ENCODE measurements around the gene GGCX. TPM values are rescaled to one million over a fixed set of nuclear protein-coding genes. Genes with fewer than 3 reads are reported as not detected.
A peak's percentile ranks its signal among the peaks of the same experiment; 100 is the strongest.

Gene GGCX
- total and polyA plus RNA-seq, 9 of the 15 experiments (the other 6 are each of a cell fraction or from before 2014, with no cell fraction given), result 14.4 to 47.1 (median 28.1) TPM

GRCh38 chr2:85560812-85561279 is 447 bp downstream of the GGCX start:
- Histone ChIP-seq H3K36me3 (ENCODE audit: control insufficient read depth, insufficient read depth, low read length) (peaks cover 30% of the 10 kb centered on the region), H3K9me3 (replicated peaks; ENCODE audit: control insufficient read depth, insufficient read depth, low read depth, low read length) (no peaks in the 10 kb centered on the region), H3K9me1 (ENCODE audit: control insufficient read depth, insufficient read depth, low read length) (peaks cover 3% of the 10 kb centered on the region), H2AFZ (ENCODE audit: low read depth, low read length) (peak overlapping the region; percentile 100), H3K4me1 (replicated peaks in 1 of 2; ENCODE audit: control insufficient read depth in 2 of 2, insufficient read depth in 2 of 2, low read length in 2 of 2) (peaks cover 18 to 26% of the 10 kb centered on the region in 2 experiments), H4K20me1 (replicated peaks; ENCODE audit: control insufficient read depth, insufficient read depth, low read length) (no peaks in the 10 kb centered on the region), H3K4me3 (peak overlapping the region; percentile 79), H3K79me2 (ENCODE audit: control insufficient read depth, insufficient read depth, low read length) (peaks cover 35% of the 10 kb centered on the region), H3K27ac (ENCODE audit: extremely low read depth, low read depth, low read length) (peak overlapping the region; percentile 95; the same call in 2 of the 3 replicates), H3K4me2 (ENCODE audit: insufficient read depth, low read length) (peak overlapping the region; percentile 100), H3K9ac (ENCODE audit: insufficient read depth in 1 of 2, low read depth in 2 of 2, low read length in 2 of 2) (peak overlapping the region; percentile 95 to 98), H3K27me3 (ENCODE audit: control insufficient read depth in 2 of 2, insufficient read depth in 2 of 2, low read length in 2 of 2) (no peaks in the 10 kb centered on the region)
- ChIA-PET CTCF (ENCODE audit: low intra/inter-chr PET ratio) (interaction anchor here (0.6 to 1.0 kb wide), 2 partner anchors 45 to 140 kb away, joined by 3 to 5 read pairs; no protein-coding TSS in a partner anchor), POLR2A (interaction anchor here (0.6 to 16.3 kb wide), 17 partner anchors 13 to 253 kb away, joined by 3 to 358 read pairs (median 3); partner anchors contain the start of genes C2orf68, MAT2A, USP39 and VAMP8)
- 2% methylated on average over 11 of the region's 14 CpGs for WGBS (ENCODE audit: insufficient coverage, low coverage, missing lambda C conversion rate)
- no peak for DNase-seq (ENCODE audit: extremely low read depth in 1 of 4, low spot score in 3 of 4)
- no peak for FAIRE-seq
- in situ Hi-C loops (cut with MboI) (no loop called here), intact Hi-C loops (cut with micrococcal nuclease) (loop anchor here (2.0 kb wide), 1 partner anchor 42 kb away; the partner anchor contains the start of gene TMEM150A)
- TSS peak; percentile 45 for BruUV-seq (replicated peaks)
- ATAC-seq, result peak; percentile 4; the same call in 2 of the 3 replicates
- TF ChIP-seq ZNF785 (CRISPR knock-in tag; IDR thresholded peaks at IDR 0.05) (no peak), KDM1A (IDR thresholded peaks at IDR 0.05) (peak; percentile 82 to 91; a peak in 3 of 4 replicates), SUPT5H (IDR thresholded peaks at IDR 0.05) (no peak), ZNF280A (IDR thresholded peaks at IDR 0.05; ENCODE audit: low read depth, partially characterized antibody) (no peak), ZNF766 (CRISPR knock-in tag; conservative IDR thresholded peaks at IDR 0.05) (0 out of 2 replicates have a peak, but pooled peaks have one; percentile 20), ZBTB2 (IDR thresholded peaks at IDR 0.05) (no peak), HLTF (IDR thresholded peaks at IDR 0.05) (no peak), CHD1 (IDR thresholded peaks at IDR 0.05; ENCODE audit: low read length) (peak; percentile 54), CEBPG (CRISPR knock-in tag; IDR thresholded peaks at IDR 0.05) (no peak), CEBPG (tag; conservative IDR thresholded peaks at IDR 0.05 in 1 of 2, IDR thresholded peaks at IDR 0.05 in 1 of 2) (no peak), GABPB1 (CRISPR knock-in tag; IDR thresholded peaks at IDR 0.05) (no peak), HOMEZ (CRISPR knock-in tag; IDR thresholded peaks at IDR 0.05) (no peak), ETV5 (CRISPR knock-in tag; IDR thresholded peaks at IDR 0.05; ENCODE audit: low read depth) (no peak), ZNF445 (CRISPR knock-in tag; IDR thresholded peaks at IDR 0.05; ENCODE audit: low read depth) (no peak), ZNF165 (CRISPR knock-in tag; IDR thresholded peaks at IDR 0.05; ENCODE audit: borderline replicate concordance) (no peak), MAFG (tag; conservative IDR thresholded peaks at IDR 0.05) (no peak), MTA1 (IDR thresholded peaks at IDR 0.05; ENCODE audit: borderline replicate concordance) (no peak)

All from K562 (cell line).